Loucy (cell line): Measurements from ENCODE around the gene SLC16A10.

Source experiments
- EZH2phosphoT487 ChIP-seq: fragments of 200-600 bp; IDR thresholded peaks from 2 replicates; pipeline ENCODE4 v1.6.1; 2018; ENCODE audit warnings: antibody characterized with exemption, mild to moderate bottlenecking, moderate library complexity, borderline replicate concordance
- TF ChIP-seq, protein P1 (sequence below): fragments of 200-600 bp; sonication (generic); conservative IDR thresholded peaks from 2 replicates; pipeline ENCODE4 v1.5.1; 2014; ENCODE audit warnings: mild to moderate bottlenecking, antibody characterized with exemption, low read length

DNA sequence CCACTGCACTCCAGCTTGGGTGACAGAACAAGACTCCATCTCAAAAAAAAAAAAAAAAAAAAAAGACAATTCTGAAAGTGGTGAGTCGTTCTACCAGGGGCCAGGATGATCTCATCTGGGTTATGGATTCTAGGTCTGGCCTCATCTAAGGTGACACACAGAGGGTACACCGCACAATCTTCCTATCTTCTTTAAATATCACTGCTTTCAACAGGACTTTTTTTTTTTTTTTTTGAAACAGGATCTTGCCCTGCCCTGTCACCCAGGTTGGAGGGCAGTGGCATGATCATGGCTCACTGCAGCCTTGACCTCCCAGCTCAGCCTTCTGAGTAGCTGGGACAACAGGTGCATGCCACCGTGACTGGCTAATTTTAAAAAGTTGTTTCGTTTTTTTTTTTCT lies 67.7 kb downstream of the SLC16A10 start:
- TF ChIP-seq, protein P1, sequence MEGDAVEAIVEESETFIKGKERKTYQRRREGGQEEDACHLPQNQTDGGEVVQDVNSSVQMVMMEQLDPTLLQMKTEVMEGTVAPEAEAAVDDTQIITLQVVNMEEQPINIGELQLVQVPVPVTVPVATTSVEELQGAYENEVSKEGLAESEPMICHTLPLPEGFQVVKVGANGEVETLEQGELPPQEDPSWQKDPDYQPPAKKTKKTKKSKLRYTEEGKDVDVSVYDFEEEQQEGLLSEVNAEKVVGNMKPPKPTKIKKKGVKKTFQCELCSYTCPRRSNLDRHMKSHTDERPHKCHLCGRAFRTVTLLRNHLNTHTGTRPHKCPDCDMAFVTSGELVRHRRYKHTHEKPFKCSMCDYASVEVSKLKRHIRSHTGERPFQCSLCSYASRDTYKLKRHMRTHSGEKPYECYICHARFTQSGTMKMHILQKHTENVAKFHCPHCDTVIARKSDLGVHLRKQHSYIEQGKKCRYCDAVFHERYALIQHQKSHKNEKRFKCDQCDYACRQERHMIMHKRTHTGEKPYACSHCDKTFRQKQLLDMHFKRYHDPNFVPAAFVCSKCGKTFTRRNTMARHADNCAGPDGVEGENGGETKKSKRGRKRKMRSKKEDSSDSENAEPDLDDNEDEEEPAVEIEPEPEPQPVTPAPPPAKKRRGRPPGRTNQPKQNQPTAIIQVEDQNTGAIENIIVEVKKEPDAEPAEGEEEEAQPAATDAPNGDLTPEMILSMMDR, result no peak
- no peak for TF ChIP-seq EZH2phosphoT487
